ENCODE results near the gene ULBP1.
"Not testable (repeated sequence)": the region's sequence is repeated elsewhere in the genome, so short reads cannot be mapped to it uniquely, and the experiment has no call there.

ULBP1 gene

GRCh38 chr6:149954328-149954983 lies 9.3 kb upstream of the ULBP1 start:
- not testable (repeated sequence) for DNase-seq

- DNase-seq, result not testable (repeated sequence)
These were observed 8.6 kb upstream of the ULBP1 start for GRCh38 chr6:149954984-149955653.

GRCh38 chr6:149955654-149956317 lies 8.0 kb upstream of the ULBP1 start:
- not testable (repeated sequence) for DNase-seq

GRCh38 chr6:149958124-149958523 lies 5.6 kb upstream of the ULBP1 start:
- DNase-seq, result not testable (repeated sequence)

- DNase-seq, result not testable (repeated sequence)
These were observed 3.9 kb upstream of the ULBP1 start for GRCh38 chr6:149959806-149960205.

- DNase-seq, result no peak
These were observed 3.3 kb upstream of the ULBP1 start for GRCh38 chr6:149960488-149960887.

GRCh38 chr6:149961728-149962425 lies 1.9 kb upstream of the ULBP1 start:
- DNase-seq, result no peak

- no peak for DNase-seq
These were observed 1.1 kb upstream of the ULBP1 start for GRCh38 chr6:149962461-149963211.

- no peak for DNase-seq
These were observed 606 bp upstream of the ULBP1 start for GRCh38 chr6:149963212-149963461.

- DNase-seq, result no peak
These were observed 808 bp downstream of the ULBP1 start for GRCh38 chr6:149964308-149965193.

GRCh38 chr6:149965194-149966020 lies 1.7 kb downstream of the ULBP1 start:
- no peak for DNase-seq

GRCh38 chr6:149966319-149966718 lies 2.6 kb downstream of the ULBP1 start:
- not testable (repeated sequence) for DNase-seq

- no peak for DNase-seq
These were observed 3.8 kb downstream of the ULBP1 start for GRCh38 chr6:149967591-149967990.

GRCh38 chr6:149967999-149968398 lies 4.3 kb downstream of the ULBP1 start:
- DNase-seq, result not testable (repeated sequence)

GRCh38 chr6:149968909-149969308 lies 5.2 kb downstream of the ULBP1 start:
- DNase-seq, result not testable (repeated sequence)

GRCh38 chr6:149969635-149970034 lies 5.9 kb downstream of the ULBP1 start:
- no peak for DNase-seq

GRCh38 chr6:149974394-149974793 lies 10.7 kb downstream of the ULBP1 start:
- not testable (repeated sequence) for DNase-seq

GRCh38 chr6:149974825-149975224 lies 11.1 kb downstream of the ULBP1 start:
- DNase-seq, result no peak

GRCh38 chr6:149975400-149975799 lies 11.7 kb downstream of the ULBP1 start:
- DNase-seq, result no peak

GRCh38 chr6:149977221-149977620 lies 13.5 kb downstream of the ULBP1 start:
- no peak for DNase-seq

GRCh38 chr6:149978610-149979009 lies 14.9 kb downstream of the ULBP1 start:
- no peak for DNase-seq
